ENCODE data around the gene SH3BP2.

Gene SH3BP2

DNA sequence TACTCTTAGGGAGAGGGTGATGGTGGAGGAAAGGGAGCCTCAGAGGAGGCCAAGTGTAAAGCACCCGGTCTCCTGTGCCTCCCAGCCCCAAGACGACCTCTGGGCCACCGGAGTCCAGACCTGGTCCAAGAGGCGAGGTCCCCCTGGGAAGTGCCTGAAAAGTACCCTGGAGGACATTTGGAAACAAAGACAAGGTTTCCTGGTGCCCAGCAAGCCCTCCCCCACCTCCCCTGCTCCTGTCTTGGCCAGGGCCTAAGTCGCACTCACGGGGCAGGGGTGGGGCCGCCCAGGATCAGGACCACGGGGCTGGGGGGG is 532 bp upstream of the SH3BP2 start:
- no peak for TF ChIP-seq POLR2AphosphoS5 (IDR thresholded peaks at IDR 0.05; ENCODE audit: borderline replicate concordance, low read depth, low read length)
- H3K4me3 ChIP-seq: no peak overlapping the region

DNA sequence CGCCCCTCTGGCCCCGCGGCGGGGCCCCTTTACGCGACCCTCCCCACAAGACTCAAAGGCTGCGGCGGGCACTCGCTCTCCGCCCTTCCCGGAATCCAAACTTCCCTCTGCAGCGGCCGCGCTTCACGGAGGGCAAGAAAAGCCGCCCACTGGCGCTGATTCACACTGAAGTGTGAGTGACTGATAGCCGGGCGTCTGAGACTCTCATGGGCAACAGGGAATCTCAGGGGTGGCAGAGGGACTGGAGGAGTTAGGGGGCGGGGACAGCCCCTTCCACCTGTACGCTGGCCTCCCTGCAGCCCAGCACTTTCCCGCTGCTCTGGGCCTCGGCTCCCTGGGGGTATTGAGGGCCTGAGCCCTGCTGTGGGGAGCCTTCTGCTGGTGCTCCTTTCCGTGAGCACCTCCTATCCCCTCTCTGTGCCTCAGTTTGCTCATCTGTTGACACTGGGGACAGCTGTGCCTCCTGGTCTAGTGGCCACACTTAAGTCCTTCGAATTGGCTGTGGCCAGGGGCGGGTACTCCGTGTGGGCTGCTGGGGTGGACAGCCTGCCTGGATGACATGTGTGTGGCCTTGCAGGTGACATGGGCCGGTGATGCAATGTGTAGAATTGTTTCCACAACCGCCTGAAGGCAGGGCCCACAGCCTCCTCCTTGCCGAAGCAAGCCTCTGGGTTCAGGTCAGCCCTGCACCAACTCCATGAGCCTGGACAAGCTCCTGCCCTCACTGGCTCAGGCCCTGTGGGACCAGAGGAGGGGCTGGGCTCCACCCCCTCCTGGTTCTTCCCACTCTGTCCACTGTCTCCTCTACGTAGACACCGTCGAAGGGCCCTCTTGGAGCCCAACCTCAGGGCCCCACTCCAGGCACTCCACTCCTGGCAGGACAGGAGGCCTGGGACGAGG is 951 bp downstream of the SH3BP2 start:
- H3K4me3 ChIP-seq: peak overlapping the region; percentile 79
- no peaks in the 10 kb centered on the region for H3K9me3 ChIP-seq (ENCODE audit: low read depth, low read length)
- TF ChIP-seq FOXP2 (optimal IDR thresholded peaks at IDR 0.05; ENCODE audit: control extremely low read depth, extremely low read length, insufficient read depth): no peak
- no peak for TF ChIP-seq EZH2 (IDR thresholded peaks at IDR 0.05)
- TF ChIP-seq POLR2AphosphoS5 (IDR thresholded peaks at IDR 0.05; ENCODE audit: borderline replicate concordance, low read depth, low read length): no peak
- DNase-seq (ENCODE audit: low read depth, low spot score): no peak
- no peaks in the 10 kb centered on the region for H3K36me3 ChIP-seq (ENCODE audit: insufficient read depth, low read length)
- no peak overlapping the region for H3K27ac ChIP-seq
- H3K9ac ChIP-seq (ENCODE audit: insufficient read length): peak overlapping the region; percentile 55

More for the DNA sequence above, 532 bp upstream of the SH3BP2 start:
- H3K36me3 ChIP-seq (ENCODE audit: insufficient read depth, low read length): no peaks in the 10 kb centered on the region
- no peak overlapping the region for H3K9ac ChIP-seq (ENCODE audit: insufficient read length)
- H3K9me3 ChIP-seq (ENCODE audit: low read depth, low read length): no peaks in the 10 kb centered on the region
- H3K27ac ChIP-seq: no peak overlapping the region
- DNase-seq (ENCODE audit: low read depth, low spot score): no peak

DNA sequence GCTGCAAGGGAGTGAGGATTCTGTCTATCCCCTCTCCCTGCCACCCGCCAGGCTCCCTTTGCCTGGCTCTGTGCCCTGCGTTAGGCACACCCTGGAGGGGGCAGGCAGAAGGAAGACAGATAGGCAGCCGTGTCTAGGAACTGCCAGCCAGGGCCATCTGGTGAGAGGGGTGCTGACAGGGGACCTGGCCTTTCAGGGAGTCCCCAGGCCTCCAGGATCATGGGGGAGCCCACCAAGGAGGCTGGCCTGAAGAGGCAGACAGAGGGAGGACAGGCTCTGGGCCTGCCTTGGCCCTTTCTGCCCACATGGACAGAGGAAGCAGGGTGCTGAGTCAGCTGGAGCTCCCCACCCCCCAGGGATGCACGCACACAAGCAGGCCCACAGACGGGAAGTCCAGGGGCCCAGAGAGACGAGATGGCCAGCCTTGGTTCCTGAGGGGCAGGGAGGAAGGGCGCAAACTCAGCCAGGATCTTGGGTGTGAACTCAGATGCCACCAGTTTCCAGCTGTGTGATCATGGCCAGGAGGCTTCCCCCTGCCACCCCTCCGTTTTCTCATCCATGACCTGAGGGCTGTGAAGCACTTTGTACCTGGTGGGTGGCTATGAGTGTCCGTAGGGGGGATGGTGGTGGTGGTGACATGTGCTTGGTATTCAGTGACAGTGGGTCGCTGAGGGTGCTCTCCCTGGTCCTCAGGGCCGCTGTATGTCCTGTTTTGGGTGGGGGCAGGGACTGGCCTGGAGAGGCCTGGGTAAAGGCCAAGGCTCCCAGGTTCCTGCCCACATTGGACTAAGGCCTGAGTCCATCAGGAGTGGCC is 1.8 kb downstream of the SH3BP2 start:
- Histone ChIP-seq H3K9ac (ENCODE audit: insufficient read length) (peak overlapping the region; percentile 13), H3K27ac (no peak overlapping the region), H3K4me3 (peak overlapping the region; percentile 79), H3K9me3 (ENCODE audit: low read depth, low read length) (no peaks in the 10 kb centered on the region), H3K36me3 (ENCODE audit: insufficient read depth, low read length) (no peaks in the 10 kb centered on the region)
- TF ChIP-seq FOXP2 (optimal IDR thresholded peaks at IDR 0.05; ENCODE audit: control extremely low read depth, extremely low read length, insufficient read depth) (no peak), EZH2 (IDR thresholded peaks at IDR 0.05) (no peak), POLR2AphosphoS5 (IDR thresholded peaks at IDR 0.05; ENCODE audit: borderline replicate concordance, low read depth, low read length) (no peak)
- DNase-seq (ENCODE audit: low read depth, low spot score): no peak

DNA sequence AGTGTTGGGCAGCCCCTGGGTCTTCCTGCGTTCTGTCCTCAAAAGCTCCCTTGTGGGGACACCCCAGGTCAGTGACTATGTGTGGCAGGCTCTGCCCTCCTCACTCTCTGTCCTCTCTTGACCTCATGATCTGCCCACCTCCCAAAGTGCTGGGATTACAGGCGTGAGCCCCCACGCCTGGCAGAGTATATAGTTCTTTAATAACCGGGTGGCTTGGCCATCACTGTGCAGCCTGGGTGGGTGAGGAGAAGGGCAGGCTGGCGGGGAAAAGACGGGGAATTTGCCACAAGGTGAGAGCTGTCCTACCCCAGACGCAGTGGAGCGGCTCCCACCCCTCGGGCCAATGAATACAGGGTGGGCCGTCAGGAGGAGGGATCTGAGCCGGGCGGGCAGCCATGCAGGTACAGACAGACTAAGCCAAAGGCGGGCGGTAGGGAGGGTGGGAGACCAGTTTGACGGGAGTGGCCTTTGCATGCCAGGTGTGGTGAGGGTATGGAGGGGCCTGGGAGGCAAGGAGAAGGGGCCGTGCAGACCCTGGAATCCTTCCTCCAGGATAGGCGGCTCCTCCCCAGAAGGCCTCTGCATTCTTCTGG is 2.5 kb downstream of the SH3BP2 start:
- no peak for TF ChIP-seq FOXP2 (optimal IDR thresholded peaks at IDR 0.05; ENCODE audit: control extremely low read depth, extremely low read length, insufficient read depth)
- no peak for TF ChIP-seq POLR2AphosphoS5 (IDR thresholded peaks at IDR 0.05; ENCODE audit: borderline replicate concordance, low read depth, low read length)
- TF ChIP-seq EZH2 (IDR thresholded peaks at IDR 0.05): no peak
- no peak overlapping the region for H3K27ac ChIP-seq
- no peak for DNase-seq (ENCODE audit: low read depth, low spot score)
- no peak overlapping the region for H3K9ac ChIP-seq (ENCODE audit: insufficient read length)
- no peak overlapping the region for H3K4me3 ChIP-seq
- H3K36me3 ChIP-seq (ENCODE audit: insufficient read depth, low read length): no peaks in the 10 kb centered on the region
- no peaks in the 10 kb centered on the region for H3K9me3 ChIP-seq (ENCODE audit: low read depth, low read length)

DNA sequence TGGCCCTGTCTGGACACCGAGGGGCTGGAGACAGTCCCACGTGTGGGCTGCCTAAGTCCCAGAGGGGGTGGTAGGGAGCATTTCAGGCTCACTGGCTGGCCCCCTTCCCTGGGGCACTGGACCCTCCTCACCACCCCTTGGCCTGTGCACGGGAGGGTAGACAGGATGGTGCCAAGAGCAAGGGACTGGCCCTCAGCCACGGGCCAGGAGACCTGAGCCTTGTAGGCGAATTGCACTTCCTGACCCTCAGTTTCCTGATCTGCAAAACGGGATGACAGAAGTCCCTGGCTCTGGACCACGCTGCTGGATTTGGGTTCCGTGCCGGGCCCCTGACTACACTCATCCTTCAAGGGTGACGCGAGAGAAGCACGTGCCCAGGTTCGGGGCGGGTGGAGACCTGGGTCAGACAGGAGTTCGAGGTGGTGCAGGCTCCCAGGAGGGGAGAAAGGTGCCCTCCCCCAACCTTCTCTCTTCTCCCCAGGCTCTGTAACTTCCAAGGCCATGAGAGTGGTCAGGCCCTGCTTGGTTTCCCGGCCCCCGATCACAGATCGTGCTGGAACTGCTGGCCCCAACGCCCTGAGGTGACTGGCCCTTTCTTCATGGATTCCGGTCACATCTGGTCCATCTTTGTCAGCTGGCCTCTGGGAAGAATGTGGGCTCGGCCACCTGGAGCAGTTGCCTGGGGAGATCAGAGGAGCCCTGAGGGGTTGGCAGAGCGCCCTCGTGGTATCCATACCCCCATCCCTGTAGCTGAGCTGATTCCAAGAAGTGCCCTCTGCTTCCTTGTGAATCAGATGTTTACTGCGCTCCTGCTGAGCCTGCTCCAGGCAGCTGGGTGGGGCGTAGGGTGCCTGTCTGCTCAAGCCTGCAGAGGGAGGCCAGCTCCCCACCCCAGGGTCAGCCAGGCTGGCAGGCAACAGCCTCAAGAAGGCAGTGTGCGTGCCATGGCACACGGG is 3.3 kb downstream of the SH3BP2 start:
- Histone ChIP-seq H3K27ac (0 out of 2 replicates have a peak overlapping the region, but pooled peaks have one; percentile 42), H3K4me3 (no peak overlapping the region), H3K9ac (ENCODE audit: insufficient read length) (no peak overlapping the region), H3K9me3 (ENCODE audit: low read depth, low read length) (no peaks in the 10 kb centered on the region), H3K36me3 (ENCODE audit: insufficient read depth, low read length) (no peaks in the 10 kb centered on the region)
- TF ChIP-seq EZH2 (IDR thresholded peaks at IDR 0.05) (no peak), FOXP2 (optimal IDR thresholded peaks at IDR 0.05; ENCODE audit: control extremely low read depth, extremely low read length, insufficient read depth) (no peak), POLR2AphosphoS5 (IDR thresholded peaks at IDR 0.05; ENCODE audit: borderline replicate concordance, low read depth, low read length) (no peak)
- DNase-seq (ENCODE audit: low read depth, low spot score): no peak

DNA sequence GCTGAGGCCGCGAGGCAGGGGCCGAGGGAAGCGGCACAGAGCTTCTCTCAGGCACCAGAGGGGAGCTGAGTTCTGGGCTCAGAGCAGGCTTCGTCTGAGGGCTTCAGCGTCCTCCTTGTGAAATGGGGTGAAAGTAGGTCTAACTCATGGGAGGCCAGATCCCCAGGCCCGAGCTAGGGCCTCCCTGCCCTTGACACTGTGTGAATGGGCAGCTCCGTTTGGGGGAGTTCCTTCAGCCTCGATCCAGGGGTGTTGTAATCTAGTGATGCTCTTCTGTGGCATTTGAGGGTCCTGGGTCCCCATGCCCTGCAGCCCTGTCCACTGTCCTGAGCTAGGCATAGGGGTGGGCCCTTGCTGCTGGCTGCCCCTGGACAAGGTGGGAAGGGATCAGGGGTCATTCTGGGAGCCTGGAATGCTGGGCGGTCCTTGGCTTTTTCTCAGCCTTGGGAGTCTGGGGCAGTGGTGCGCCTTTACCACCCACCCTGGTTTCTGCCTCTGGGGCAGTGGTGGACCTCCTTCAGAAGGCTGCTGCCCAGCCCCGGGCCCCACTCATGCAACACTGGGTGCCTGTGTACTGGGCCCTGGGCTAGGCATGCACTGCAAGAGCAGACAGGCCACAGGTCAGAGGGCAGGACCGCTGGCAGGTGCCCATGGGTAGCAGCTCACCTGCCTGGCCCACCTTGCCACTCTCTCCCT is 4.1 kb downstream of the SH3BP2 start:
- Histone ChIP-seq H3K36me3 (ENCODE audit: insufficient read depth, low read length) (no peaks in the 10 kb centered on the region), H3K9me3 (ENCODE audit: low read depth, low read length) (no peaks in the 10 kb centered on the region), H3K4me3 (no peak overlapping the region), H3K9ac (ENCODE audit: insufficient read length) (no peak overlapping the region), H3K27ac (0 out of 2 replicates have a peak overlapping the region, but pooled peaks have one; percentile 42)
- TF ChIP-seq FOXP2 (optimal IDR thresholded peaks at IDR 0.05; ENCODE audit: control extremely low read depth, extremely low read length, insufficient read depth) (no peak), POLR2AphosphoS5 (IDR thresholded peaks at IDR 0.05; ENCODE audit: borderline replicate concordance, low read depth, low read length) (no peak)
- DNase-seq (ENCODE audit: low read depth, low spot score): no peak
